A549 (cell line): ENCODE data around the gene ERICH6B. TPM values are rescaled to one million over a fixed set of nuclear protein-coding genes. Genes with fewer than 3 reads are reported as not detected.

Source experiments
- ATAC-seq, 2 experiments: fragments of 200-7000 bp in 1 of 2; fragments of >200 bp in 1 of 2; cut with Nextera tagmentation in 1 of 2; cut with Tn5 transposase in 1 of 2; 3 replicates each; pipeline versions ENCODE4 v1.8.0 to v1.9.1; 2018 to 2020; ENCODE audit warnings: mild to moderate bottlenecking in 1 of 2, moderate library complexity in 1 of 2
- CTCF ChIA-PET: fragments of 300-600 bp; sonication (Branson Sonifier 250); formaldehyde crosslinking; extraction: SDS; loops from one replicate; lab custom pipeline; 2021; ENCODE audit warnings: antibody characterized with exemption, inconsistent platforms; lab: Yijun Ruan, JAX
- POLR2A ChIA-PET: fragments of 350-600 bp; formaldehyde crosslinking; extraction: SDS; loops from one replicate; lab custom pipeline; 2021; ENCODE audit warnings: antibody characterized with exemption, inconsistent platforms; lab: Yijun Ruan, JAX
- DNase-seq, 2 experiments: peaks; one replicate each; pipeline versions ENCODE4 v3.0.0 to v3.0.0-alpha.2; 2011 to 2016; ENCODE audit warnings: low read depth in 1 of 2, low spot score in 1 of 2
- FAIRE-seq: peaks from 2 replicates; lab custom pipeline; 2011; peaks lifted over from hg19 to GRCh38; lab: Jason Lieb, UNC
- H3K27ac ChIP-seq, 2 experiments: fragments of >200 bp; sonication (Bioruptor Twin); formaldehyde crosslinking; 3 replicates each; pipeline ENCODE4 v1.5.1; 2016 to 2017
- H3K4me1 ChIP-seq: fragments of >200 bp; sonication (Bioruptor Twin); formaldehyde crosslinking; 3 replicates; pipeline ENCODE4 v1.6.1; 2016
- H3K4me2 ChIP-seq: fragments of >200 bp; sonication (Bioruptor Twin); formaldehyde crosslinking; 3 replicates; pipeline ENCODE4 v1.6.1; 2016
- H3K4me3 ChIP-seq: fragments of >200 bp; sonication (Bioruptor Twin); formaldehyde crosslinking; 3 replicates; pipeline ENCODE4 v1.5.1; 2016
- H3K9me3 ChIP-seq: fragments of >200 bp; sonication (Bioruptor Twin); formaldehyde crosslinking; 3 replicates; pipeline ENCODE4 v1.6.1; 2016
- ATOH8 ChIP-seq: fragments of 250-450 bp; sonication (Bioruptor Pico); IDR thresholded peaks from 2 replicates; pipeline ENCODE4 v1.5.0; 2020; ENCODE audit warnings: low read depth, mild to moderate bottlenecking, moderate library complexity
- CTCF ChIP-seq: fragments of >200 bp; sonication (Bioruptor Twin); formaldehyde crosslinking; IDR thresholded peaks from 3 replicates; pipeline ENCODE4 v1.5.1; 2016
- EHF ChIP-seq: fragments of 250-450 bp; sonication (Bioruptor Pico); IDR thresholded peaks from 2 replicates; pipeline ENCODE4 v1.5.0; 2020; ENCODE audit warnings: mild to moderate bottlenecking
- FOSB ChIP-seq: fragments of 250-450 bp; sonication (Bioruptor Pico); IDR thresholded peaks from 2 replicates; pipeline ENCODE4 v1.5.0; 2020; ENCODE audit warnings: mild to moderate bottlenecking, moderate library complexity
- FOSL2 ChIP-seq, 2 experiments: fragments of 450-650 bp in 1 of 2; fragments of >200 bp in 1 of 2; sonication (Bioruptor Twin) in 1 of 2; formaldehyde crosslinking; IDR thresholded peaks; 2 replicates each; pipeline versions ENCODE4 v1.5.0 to v1.6.1; 2016 to 2020; ENCODE audit warnings: mild to moderate bottlenecking in 1 of 2, moderate library complexity in 1 of 2
- GATA3 ChIP-seq: IDR thresholded peaks from 2 replicates; pipeline ENCODE4 v1.6.1; 2012; ENCODE audit warnings: borderline replicate concordance
- HDAC2 ChIP-seq: fragments of 200-600 bp; sonication (generic); IDR thresholded peaks from 2 replicates; pipeline ENCODE4 v1.6.1; 2016
- JUN ChIP-seq, 2 experiments: fragments of >200 bp; sonication (Bioruptor Twin); formaldehyde crosslinking; IDR thresholded peaks; 2 replicates in 1 of 2; 3 replicates in 1 of 2; pipeline ENCODE4 v1.6.1; 2016 to 2017
- KDM5A ChIP-seq: fragments of 200-600 bp; sonication (generic); IDR thresholded peaks from 2 replicates; pipeline ENCODE4 v1.6.1; 2016; ENCODE audit warnings: antibody characterized with exemption, mild to moderate bottlenecking
- MAFK ChIP-seq: fragments of 450-650 bp; IDR thresholded peaks from 2 replicates; pipeline ENCODE4 v1.6.1; 2014; ENCODE audit not compliant: partially characterized antibody
- POLR2A ChIP-seq: IDR thresholded peaks from 2 replicates; pipeline ENCODE4 v1.6.1; 2012; ENCODE audit warnings: mild to moderate bottlenecking, low read length
- RCOR1 ChIP-seq: fragments of 150-350 bp; IDR thresholded peaks from 2 replicates; pipeline ENCODE4 v1.6.1; 2014; ENCODE audit warnings: antibody characterized with exemption, low read length, low read depth
- REST ChIP-seq: fragments of 200-600 bp; sonication (generic); IDR thresholded peaks from 2 replicates; pipeline ENCODE4 v1.6.1; 2016; ENCODE audit warnings: antibody characterized with exemption, mild to moderate bottlenecking, moderate library complexity
- RNF2 ChIP-seq: fragments of 200-600 bp; sonication (generic); IDR thresholded peaks from 2 replicates; pipeline ENCODE4 v1.6.1; 2016; ENCODE audit warnings: low read depth, mild to moderate bottlenecking, antibody characterized with exemption, moderate library complexity, borderline replicate concordance
- SREBF2 ChIP-seq: fragments of 450-650 bp; IDR thresholded peaks from 2 replicates; pipeline ENCODE4 v1.6.1; 2014; ENCODE audit warnings: mild to moderate bottlenecking, moderate library complexity
- TP53 ChIP-seq: fragments of 250-450 bp; sonication (Bioruptor Pico); IDR thresholded peaks from 2 replicates; pipeline ENCODE4 v1.5.0; 2021; ENCODE audit warnings: mild to moderate bottlenecking, moderate library complexity
- ZC3H11A ChIP-seq: fragments of 450-650 bp; IDR thresholded peaks from 2 replicates; pipeline ENCODE4 v1.6.1; 2014; ENCODE audit warnings: antibody characterized with exemption, mild to moderate bottlenecking
- WGBS: methylation state at CpG from one replicate; pipeline ENCODE4 v1.1.6; 2017; ENCODE audit errors: missing lambda C conversion rate; 5-methylcytosine and 5-hydroxymethylcytosine counted together
- polyA plus RNA-seq, 4 experiments: library from polyadenylated mRNA; depleted of rRNA in 3 of 4; stranded (reverse); fragments of >200 nt; fragmentation: RNase III in 1 of 4; extraction: RNeasy Plus Mini Kit Qiagen cat#74134 plus additional on column Dnase treatment in 1 of 4; gene quantifications; 2 replicates in 3 of 4; 3 replicates in 1 of 4; pipeline ENCODE4 v1.2.3, GENCODE V29; 2011 to 2017

Gene ERICH6B
- polyA plus RNA-seq, 2 of the 4 experiments (the other 2 are of a cell fraction), result not detected

- H3K4me3 ChIP-seq, result no peak overlapping the region
- no peak overlapping the region for H3K27ac ChIP-seq
- no peak for FAIRE-seq
- no peaks in the 10 kb centered on the region for H3K4me1 ChIP-seq
- 96% methylated on average over 4 of the region's 6 CpGs for WGBS
- DNase-seq, result no peak
- ATAC-seq, result no peak
- H3K4me2 ChIP-seq, result no peak overlapping the region
- POLR2A ChIA-PET, result no interaction called here
- TF ChIP-seq FOSL2 (IDR thresholded peaks at IDR 0.05), result no peak
- no peak for TF ChIP-seq FOSL2 (CRISPR knock-in tag; IDR thresholded peaks at IDR 0.05)
- no peak for TF ChIP-seq SREBF2
- peak; percentile 89 for TF ChIP-seq MAFK
- TF ChIP-seq REST, result no peak
- no peak for TF ChIP-seq ZC3H11A
- no peak for TF ChIP-seq TP53 (CRISPR knock-in tag)
- TF ChIP-seq KDM5A, result no peak
- TF ChIP-seq ATOH8 (CRISPR knock-in tag), result no peak
- TF ChIP-seq HDAC2, result no peak
- H3K9me3 ChIP-seq, result no peaks in the 10 kb centered on the region
- CTCF ChIA-PET, result no interaction called here
Observed at GRCh38 chr13:45540195-45540594, 75.3 kb downstream of the ERICH6B start.

- TF ChIP-seq FOSB (CRISPR knock-in tag) (no peak), RNF2 (no peak), RCOR1 (no peak), EHF (CRISPR knock-in tag) (no peak), POLR2A (no peak), JUN (IDR thresholded peaks at IDR 0.05) (no peak), GATA3 (no peak)
- ATAC-seq, result no peak; a peak in 1 of 6 replicates
Observed at GRCh38 chr13:45538382-45538781, 77.2 kb downstream of the ERICH6B start.

GRCh38 chr13:45537516-45537915, 78.0 kb downstream of the ERICH6B start:
- ChIA-PET POLR2A (no interaction called here), CTCF (interaction anchor here (0.6 kb wide), 1 partner anchor 13 kb away, joined by 3 read pairs; no protein-coding TSS in a partner anchor)
- ATAC-seq (no peak), DNase-seq (no peak), FAIRE-seq (no peak)
- TF ChIP-seq CTCF, result no peak
- Histone ChIP-seq H3K4me3 (no peak overlapping the region), H3K9me3 (no peaks in the 10 kb centered on the region), H3K27ac (no peak overlapping the region), H3K4me1 (no peaks in the 10 kb centered on the region), H3K4me2 (no peak overlapping the region)
- WGBS, result 100% methylated on average over 1 of the region's 1 CpG

More at GRCh38 chr13:45538382-45538781, 77.2 kb downstream of the ERICH6B start:
- POLR2A ChIA-PET, result no interaction called here
- H3K4me3 ChIP-seq, result no peak overlapping the region
- H3K4me1 ChIP-seq, result no peaks in the 10 kb centered on the region
- FAIRE-seq, result no peak
- no peaks in the 10 kb centered on the region for H3K9me3 ChIP-seq
- 100% methylated on average over 2 of the region's 2 CpGs for WGBS
- DNase-seq, result no peak
- CTCF ChIA-PET, result no interaction called here
- no peak overlapping the region for H3K27ac ChIP-seq
- no peak overlapping the region for H3K4me2 ChIP-seq
